Esophagus squamous epithelium (tissue), 5 donors: ENCODE data around the gene GDI2. TPM values are rescaled to one million over a fixed set of nuclear protein-coding genes. Genes with fewer than 3 reads are reported as not detected.

ENCODE experiments used
- DNase-seq: peaks from one replicate; lab custom pipeline; 2025; lab: John Stamatoyannopoulos, UW
- H3K27ac ChIP-seq, 4 donors: fragments of 200-600 bp; sonication (generic); one replicate each; pipeline ENCODE4 v1.5.1; 2016 to 2019; ENCODE audit warnings: mild to moderate bottlenecking in 1 of 4
- H3K27me3 ChIP-seq, 4 donors: fragments of 200-600 bp; sonication (generic); 1 replicate in 3 of 4; 2 replicates in 1 of 4; pipeline versions ENCODE4 v1.5.1 to v1.6.0; 2017 to 2021; ENCODE audit warnings: antibody characterized with exemption in 1 of 4
- H3K36me3 ChIP-seq, 3 donors: fragments of 200-600 bp; sonication (generic); one replicate each; pipeline ENCODE4 v1.5.1; 2016 to 2019
- H3K4me1 ChIP-seq, 3 donors: fragments of 200-600 bp; sonication (generic); one replicate each; pipeline ENCODE4 v1.5.1; 2017 to 2019
- H3K4me3 ChIP-seq, 4 donors: fragments of 200-600 bp; sonication (generic); 1 replicate in 3 of 4; 2 replicates in 1 of 4; pipeline ENCODE4 v1.5.1; 2016 to 2019; ENCODE audit warnings: mild to moderate bottlenecking in 2 of 4, moderate library complexity in 1 of 4
- H3K9me3 ChIP-seq, 3 donors: fragments of 200-600 bp; sonication (generic); one replicate each; pipeline ENCODE4 v1.5.1; 2016 to 2019
- POLR2A ChIP-seq, 4 donors: fragments of 450-650 bp; IDR thresholded peaks; one replicate each; pipeline ENCODE4 v1.6.1; 2017; ENCODE audit warnings: antibody characterized with exemption in 4 of 4, mild to moderate bottlenecking in 4 of 4, moderate library complexity in 3 of 4
- WGBS, 2 donors: methylation state at CpG; one replicate each; pipeline ENCODE4 v1.1.5; 2018; 5-methylcytosine and 5-hydroxymethylcytosine counted together
- intact Hi-C: fragments of 100-400 bp; cut with DNase I; formaldehyde crosslinking; loops from one replicate; pipeline ENCODE4 v1.15.0; 2022
- total RNA-seq, 4 donors: library from RNA; depleted of rRNA; stranded (reverse); fragments of >200 nt; gene quantifications; one replicate each; pipeline ENCODE4 v1.1.0, GENCODE V29; 2016
- TF ChIP-seq, protein P1 (sequence below), 6 experiments: fragments of 450-650 bp in 4 of 6; fragments of 200-600 bp in 2 of 6; sonication (generic) in 2 of 6; IDR thresholded peaks; one replicate each; pipeline ENCODE4 v1.5.1; 2016 to 2019; ENCODE audit warnings: antibody characterized with exemption in 6 of 6, mild to moderate bottlenecking in 4 of 6, moderate library complexity in 4 of 6
- donor health status: DM: yes; HTN: yes; CAD: no.

The GDI2 gene
- total RNA-seq, 4 donors from 2014 or later: 153 to 299 (median 257) TPM

DNA sequence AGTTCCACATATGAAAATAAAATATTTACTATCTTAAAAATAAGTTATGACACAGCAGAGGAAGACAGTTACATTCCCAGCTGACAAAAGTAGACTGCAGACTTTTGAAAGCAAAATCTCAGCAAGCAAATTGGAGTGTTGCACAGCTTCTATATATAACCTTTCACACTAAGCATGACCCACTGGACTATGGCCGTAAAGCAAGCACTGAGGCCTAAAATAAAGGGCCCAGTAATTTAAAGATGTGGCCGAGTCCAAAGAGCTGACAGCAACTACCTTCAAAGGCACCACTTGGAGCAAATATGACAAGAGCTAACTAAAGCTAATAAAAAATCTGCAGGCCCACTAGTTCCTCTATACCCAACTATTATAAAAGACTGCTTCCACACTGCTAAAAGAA is 6.5 kb downstream of the GDI2 start:
- peaks cover 4 to 71% (median 19%) of the 10 kb centered on the region in 3 donors for H3K4me1 ChIP-seq
- 55 to 65% methylated on average over 2 of the region's 2 CpGs for WGBS, 2 donors
- no peak for TF ChIP-seq POLR2A (IDR thresholded peaks at IDR 0.05)
- TF ChIP-seq, protein P1, sequence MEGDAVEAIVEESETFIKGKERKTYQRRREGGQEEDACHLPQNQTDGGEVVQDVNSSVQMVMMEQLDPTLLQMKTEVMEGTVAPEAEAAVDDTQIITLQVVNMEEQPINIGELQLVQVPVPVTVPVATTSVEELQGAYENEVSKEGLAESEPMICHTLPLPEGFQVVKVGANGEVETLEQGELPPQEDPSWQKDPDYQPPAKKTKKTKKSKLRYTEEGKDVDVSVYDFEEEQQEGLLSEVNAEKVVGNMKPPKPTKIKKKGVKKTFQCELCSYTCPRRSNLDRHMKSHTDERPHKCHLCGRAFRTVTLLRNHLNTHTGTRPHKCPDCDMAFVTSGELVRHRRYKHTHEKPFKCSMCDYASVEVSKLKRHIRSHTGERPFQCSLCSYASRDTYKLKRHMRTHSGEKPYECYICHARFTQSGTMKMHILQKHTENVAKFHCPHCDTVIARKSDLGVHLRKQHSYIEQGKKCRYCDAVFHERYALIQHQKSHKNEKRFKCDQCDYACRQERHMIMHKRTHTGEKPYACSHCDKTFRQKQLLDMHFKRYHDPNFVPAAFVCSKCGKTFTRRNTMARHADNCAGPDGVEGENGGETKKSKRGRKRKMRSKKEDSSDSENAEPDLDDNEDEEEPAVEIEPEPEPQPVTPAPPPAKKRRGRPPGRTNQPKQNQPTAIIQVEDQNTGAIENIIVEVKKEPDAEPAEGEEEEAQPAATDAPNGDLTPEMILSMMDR (IDR thresholded peaks at IDR 0.05): no peak
- peaks cover 0 to 21% (median 10%) of the 10 kb centered on the region in 3 donors for H3K36me3 ChIP-seq
- intact Hi-C loops: no loop called here
- no peak overlapping the region for H3K4me3 ChIP-seq
- no peaks in the 10 kb centered on the region for H3K9me3 ChIP-seq
- H3K27me3 ChIP-seq: no peaks in the 10 kb centered on the region
- H3K27ac ChIP-seq: no peak overlapping the region
- DNase-seq: no peak

DNA sequence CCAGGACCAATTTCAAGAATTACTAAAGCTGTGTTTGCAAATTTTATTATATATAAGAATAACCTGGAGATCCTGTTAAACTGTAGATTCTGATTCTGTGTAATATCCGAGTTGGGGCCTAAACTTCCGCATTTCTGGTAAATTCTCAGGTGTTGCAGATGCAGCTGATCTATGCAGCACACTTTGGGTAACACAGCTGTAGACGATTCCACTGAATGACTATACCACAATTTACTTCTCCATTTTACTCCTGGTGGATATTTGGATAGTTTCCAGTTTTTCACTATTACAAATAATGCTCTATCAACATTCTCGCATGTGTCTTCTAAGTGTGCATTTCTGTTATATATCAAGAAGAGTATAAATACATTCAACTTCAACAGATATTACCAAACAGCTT is 7.5 kb downstream of the GDI2 start:
- WGBS, 2 donors: 76 to 77% methylated on average over 4 of the region's 4 CpGs
- no peak overlapping the region for H3K27ac ChIP-seq
- H3K4me3 ChIP-seq: no peak overlapping the region
- H3K36me3 ChIP-seq: peaks cover 0 to 24% (median 10%) of the 10 kb centered on the region in 3 donors
- DNase-seq: no peak
- H3K4me1 ChIP-seq: peaks cover 4 to 71% (median 17%) of the 10 kb centered on the region in 3 donors
- no peaks in the 10 kb centered on the region for H3K27me3 ChIP-seq
- intact Hi-C loops: no loop called here
- H3K9me3 ChIP-seq: no peaks in the 10 kb centered on the region
- TF ChIP-seq POLR2A (IDR thresholded peaks at IDR 0.05): no peak
- TF ChIP-seq, protein P1 (IDR thresholded peaks at IDR 0.05): no peak

DNA sequence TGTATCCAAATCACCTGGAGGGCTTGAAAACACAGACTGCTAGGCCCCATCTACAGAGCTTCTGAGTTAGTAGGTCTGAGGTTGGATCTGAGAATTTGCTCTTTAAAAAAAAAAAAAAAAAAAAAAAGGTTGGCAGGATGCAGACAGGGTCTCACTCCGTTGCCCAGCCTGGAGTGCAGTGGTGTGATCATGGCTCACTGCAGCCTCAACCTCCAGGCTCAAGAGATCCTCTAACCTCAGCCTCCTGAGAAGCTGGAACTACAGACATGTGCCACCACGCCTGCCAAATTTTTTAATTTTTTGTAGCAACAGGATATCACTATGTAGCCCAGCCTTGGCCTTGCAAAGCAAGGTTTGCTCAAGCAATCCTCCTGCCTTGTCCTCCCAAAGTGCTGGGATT is 8.0 kb downstream of the GDI2 start:
- intact Hi-C loops: no loop called here
- H3K36me3 ChIP-seq: peaks cover 0 to 28% (median 13%) of the 10 kb centered on the region in 3 donors
- DNase-seq: no peak
- H3K9me3 ChIP-seq: no peaks in the 10 kb centered on the region
- no peaks in the 10 kb centered on the region for H3K27me3 ChIP-seq
- H3K4me3 ChIP-seq: no peak overlapping the region
- TF ChIP-seq POLR2A (IDR thresholded peaks at IDR 0.05): no peak
- TF ChIP-seq, protein P1 (IDR thresholded peaks at IDR 0.05): no peak
- H3K27ac ChIP-seq: no peak overlapping the region
- peaks cover 3 to 70% (median 13%) of the 10 kb centered on the region in 3 donors for H3K4me1 ChIP-seq
- 76 to 90% methylated on average over 2 of the region's 2 CpGs for WGBS, 2 donors

DNA sequence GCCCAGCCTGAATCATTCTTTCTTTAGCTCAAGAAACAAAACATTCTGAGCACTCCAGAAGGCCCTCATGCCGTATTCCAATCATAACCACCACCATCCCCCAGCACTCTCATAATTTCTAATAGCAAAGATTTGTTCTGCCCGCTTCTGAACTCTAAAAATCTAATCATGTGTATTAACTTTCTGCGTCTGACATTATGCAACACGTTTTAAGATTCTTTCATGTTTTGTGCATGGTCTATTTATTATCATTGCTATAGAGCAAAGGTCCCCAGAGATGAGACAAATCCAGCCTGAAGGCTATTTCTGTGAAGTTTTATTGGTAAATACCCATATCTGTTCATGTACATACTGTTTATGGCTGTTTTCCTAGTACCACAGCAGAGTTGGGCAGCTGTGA is 8.8 kb downstream of the GDI2 start:
- peaks cover 6 to 37% (median 13%) of the 10 kb centered on the region in 3 donors for H3K36me3 ChIP-seq
- no peaks in the 10 kb centered on the region for H3K27me3 ChIP-seq
- H3K9me3 ChIP-seq: no peaks in the 10 kb centered on the region
- peaks cover 0 to 61% (median 5%) of the 10 kb centered on the region in 3 donors for H3K4me1 ChIP-seq
- intact Hi-C loops: no loop called here
- DNase-seq: no peak
- no peak overlapping the region for H3K27ac ChIP-seq
- WGBS, 2 donors: 81 to 83% methylated on average over 4 of the region's 4 CpGs
- no peak overlapping the region for H3K4me3 ChIP-seq
- TF ChIP-seq, protein P1 (IDR thresholded peaks at IDR 0.05): no peak
- TF ChIP-seq POLR2A (IDR thresholded peaks at IDR 0.05): no peak

DNA sequence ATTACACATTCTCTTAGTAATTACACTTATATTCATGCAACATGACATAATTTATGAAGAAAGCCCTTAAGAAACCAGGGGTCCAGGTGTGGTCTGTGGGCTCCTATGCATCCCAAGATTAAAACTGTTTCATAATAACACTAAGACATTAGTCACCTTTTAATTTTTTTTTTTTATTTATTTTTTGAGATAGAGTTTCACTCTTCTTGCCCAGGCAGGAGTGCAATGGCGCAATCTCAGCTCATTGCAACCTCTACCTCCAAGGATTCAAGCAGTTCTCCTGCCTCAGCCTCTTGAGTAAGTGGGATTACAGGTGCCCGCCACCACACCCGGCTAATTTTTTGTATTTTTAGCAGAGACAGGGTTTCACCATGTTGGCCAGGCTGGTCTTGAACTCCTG is 12.5 kb downstream of the GDI2 start:
- H3K4me1 ChIP-seq: peaks cover 0 to 27% (median 0%) of the 10 kb centered on the region in 3 donors
- intact Hi-C loops: no loop called here
- no peak for TF ChIP-seq POLR2A (IDR thresholded peaks at IDR 0.05)
- TF ChIP-seq, protein P1 (IDR thresholded peaks at IDR 0.05): no peak
- no peaks in the 10 kb centered on the region for H3K9me3 ChIP-seq
- H3K27ac ChIP-seq: no peak overlapping the region
- no peak for DNase-seq
- 62 to 65% methylated on average over 3 of the region's 3 CpGs for WGBS, 2 donors
- no peaks in the 10 kb centered on the region for H3K27me3 ChIP-seq
- peaks cover 21 to 63% (median 25%) of the 10 kb centered on the region in 3 donors for H3K36me3 ChIP-seq
- H3K4me3 ChIP-seq: no peak overlapping the region
